RWPE2 (cell line): ENCODE results near the gene PTK6.

Source experiments
- ATAC-seq: fragments of 200-7000 bp; cut with Tn5 transposase; 3 replicates; pipeline ENCODE4 v1.9.1; 2021; ENCODE audit warnings: low read depth
- DNase-seq: peaks from one replicate; pipeline ENCODE4 v3.0.0-alpha.2; 2020; ENCODE audit warnings: low spot score
- H3K27ac ChIP-seq: fragments of 450-650 bp; 2 replicates; pipeline ENCODE4 v1.5.1; 2017; ENCODE audit warnings: mild to moderate bottlenecking; ENCODE audit not compliant: poor library complexity, severe bottlenecking
- H3K27me3 ChIP-seq: fragments of 250-450 bp; sonication (Bioruptor Pico); 2 replicates; pipeline ENCODE4 v1.5.1; 2021; ENCODE audit warnings: mild to moderate bottlenecking, moderate library complexity; ENCODE audit not compliant: insufficient read depth, poor library complexity, severe bottlenecking
- H3K36me3 ChIP-seq: fragments of 250-450 bp; sonication (Bioruptor Pico); 2 replicates; pipeline ENCODE4 v1.5.1; 2020; ENCODE audit warnings: low read depth, mild to moderate bottlenecking, moderate library complexity
- H3K4me1 ChIP-seq: fragments of 250-450 bp; sonication (Bioruptor Pico); 2 replicates; pipeline ENCODE4 v1.5.1; 2021; ENCODE audit warnings: mild to moderate bottlenecking, moderate library complexity; ENCODE audit not compliant: insufficient read depth, poor library complexity, severe bottlenecking
- H3K4me3 ChIP-seq: fragments of 250-450 bp; sonication (Bioruptor Pico); 2 replicates; pipeline ENCODE4 v1.5.1; 2021; ENCODE audit warnings: mild to moderate bottlenecking, moderate library complexity; ENCODE audit not compliant: severe bottlenecking
- H3K9me3 ChIP-seq: fragments of 250-450 bp; sonication (Bioruptor Pico); 2 replicates; pipeline ENCODE4 v1.5.1; 2021; ENCODE audit warnings: mild to moderate bottlenecking, moderate library complexity; ENCODE audit not compliant: severe bottlenecking
- CTCF ChIP-seq: fragments of 450-650 bp; IDR thresholded peaks from one replicate; pipeline ENCODE4 v1.5.1; 2017; ENCODE audit warnings: mild to moderate bottlenecking, moderate library complexity; ENCODE audit not compliant: poor library complexity, severe bottlenecking

The PTK6 gene

GRCh38 chr20:63563225-63563935 is 26.2 kb upstream of the PTK6 start:
- Histone ChIP-seq H3K4me1 (no peaks in the 10 kb centered on the region), H3K36me3 (peaks cover 61% of the 10 kb centered on the region), H3K4me3 (no peak overlapping the region), H3K9me3 (no peaks in the 10 kb centered on the region), H3K27me3 (no peaks in the 10 kb centered on the region), H3K27ac (no peak overlapping the region)
- TF ChIP-seq CTCF, result no peak
- ATAC-seq (no peak), DNase-seq (peak; percentile 88)

GRCh38 chr20:63562461-63563224 is 25.5 kb upstream of the PTK6 start:
- Histone ChIP-seq H3K4me1 (no peaks in the 10 kb centered on the region), H3K4me3 (no peak overlapping the region), H3K36me3 (peaks cover 53% of the 10 kb centered on the region), H3K27me3 (no peaks in the 10 kb centered on the region), H3K27ac (no peak overlapping the region), H3K9me3 (no peaks in the 10 kb centered on the region)
- TF ChIP-seq CTCF, result no peak
- ATAC-seq, result no peak
- peak; percentile 87 for DNase-seq

- DNase-seq (peak; percentile 89), ATAC-seq (no peak)
- no peaks in the 10 kb centered on the region for H3K27me3 ChIP-seq
- no peak for TF ChIP-seq CTCF
- H3K4me3 ChIP-seq, result no peak overlapping the region
- H3K4me1 ChIP-seq, result no peaks in the 10 kb centered on the region
- H3K36me3 ChIP-seq, result peaks cover 47% of the 10 kb centered on the region
- no peaks in the 10 kb centered on the region for H3K9me3 ChIP-seq
- no peak overlapping the region for H3K27ac ChIP-seq
These were observed 24.6 kb upstream of the PTK6 start for GRCh38 chr20:63561624-63562396.

- no peak overlapping the region for H3K4me3 ChIP-seq
- H3K4me1 ChIP-seq, result no peaks in the 10 kb centered on the region
- TF ChIP-seq CTCF, result no peak
- peaks cover 43% of the 10 kb centered on the region for H3K36me3 ChIP-seq
- H3K27me3 ChIP-seq, result no peaks in the 10 kb centered on the region
- DNase-seq (peak; percentile 88), ATAC-seq (no peak)
- no peak overlapping the region for H3K27ac ChIP-seq
- no peaks in the 10 kb centered on the region for H3K9me3 ChIP-seq
These were observed 23.9 kb upstream of the PTK6 start for GRCh38 chr20:63560856-63561609.
